HG02798 (cell line): ENCODE measurements around the gene ZNF69.
"Not testable (repeated sequence)": the region's sequence is repeated elsewhere in the genome, so short reads cannot be mapped to it uniquely, and the experiment has no call there.

Experiments used
- ATAC-seq: cut with Tn5 transposase; IDR thresholded peaks from one replicate; pipeline ENCODE4 v1.9.1; 2021; ENCODE audit warnings: mild to moderate bottlenecking; ENCODE audit not compliant: unreplicated experiment, poor library complexity

ZNF69 gene

DNA sequence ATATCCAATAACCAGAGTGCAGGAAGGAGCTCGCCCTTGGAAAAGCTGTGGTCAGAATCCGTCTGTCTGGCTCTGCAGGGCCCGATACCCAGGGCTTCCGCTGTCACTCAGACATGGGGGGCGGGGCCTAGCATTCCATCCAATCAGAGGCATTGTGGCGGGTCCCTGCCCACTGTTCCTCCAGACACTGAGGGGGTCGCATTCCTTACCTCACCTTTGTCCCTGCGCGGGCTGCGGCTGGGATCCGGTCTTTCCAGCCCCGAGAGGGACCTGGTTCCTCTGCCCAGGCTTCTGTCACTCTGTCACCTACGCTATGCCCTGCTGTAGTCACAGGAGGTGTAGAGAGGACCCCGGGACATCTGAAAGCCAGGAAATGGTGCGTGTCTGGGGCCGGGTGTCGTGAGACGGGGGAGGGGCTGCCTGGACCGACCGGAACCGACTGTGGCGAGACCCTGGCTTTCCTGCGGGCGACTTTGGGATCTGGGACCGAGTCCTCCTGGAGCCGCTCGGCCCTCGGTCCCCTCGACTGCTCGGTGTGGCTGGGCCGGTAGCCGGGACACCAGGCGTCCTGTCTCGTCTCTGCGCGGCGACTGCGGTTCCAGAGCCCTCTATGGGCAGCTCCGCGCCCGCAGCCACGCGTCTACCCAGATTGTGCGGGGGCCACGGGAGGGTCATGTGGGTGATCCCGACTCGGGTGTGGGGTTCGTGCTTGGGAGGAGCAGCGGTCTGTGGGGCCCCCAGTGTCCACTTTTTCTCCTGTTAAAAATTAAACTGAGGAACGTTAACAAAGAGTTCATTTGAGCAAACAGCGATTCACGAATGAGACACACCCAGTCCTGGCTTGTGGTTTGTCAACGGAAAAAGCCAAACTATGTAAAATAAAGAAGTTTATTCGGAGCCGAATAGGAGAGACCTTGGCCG lies at the start of gene ZNF69:
TSS of gene ZNF69 (plus strand) at position 172 of the 921 bp plus-strand sequence. CDS start at position 314, 142 bp downstream.
- ATAC-seq, result peak; percentile 73

DNA sequence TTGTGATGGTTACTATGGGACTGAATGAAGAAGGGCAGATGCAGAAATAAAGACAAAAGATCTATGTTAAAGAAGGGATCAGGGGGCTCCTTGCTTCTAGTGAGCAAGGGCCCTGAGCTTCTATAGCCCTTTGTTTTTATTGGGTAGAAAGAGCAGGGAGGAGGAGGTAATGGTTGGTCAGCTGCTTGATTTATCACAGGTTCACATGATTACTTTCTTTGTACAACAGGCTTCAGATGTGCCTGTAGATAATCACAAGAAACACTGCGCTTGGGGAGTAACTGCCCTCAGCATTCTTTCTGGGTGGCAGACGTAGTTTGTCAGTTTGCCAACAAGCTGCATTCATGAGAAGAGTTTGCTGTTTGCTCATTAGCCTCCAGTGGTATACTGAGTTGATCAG lies 43.9 kb upstream of the ZNF69 start:
- ATAC-seq, result no peak

DNA sequence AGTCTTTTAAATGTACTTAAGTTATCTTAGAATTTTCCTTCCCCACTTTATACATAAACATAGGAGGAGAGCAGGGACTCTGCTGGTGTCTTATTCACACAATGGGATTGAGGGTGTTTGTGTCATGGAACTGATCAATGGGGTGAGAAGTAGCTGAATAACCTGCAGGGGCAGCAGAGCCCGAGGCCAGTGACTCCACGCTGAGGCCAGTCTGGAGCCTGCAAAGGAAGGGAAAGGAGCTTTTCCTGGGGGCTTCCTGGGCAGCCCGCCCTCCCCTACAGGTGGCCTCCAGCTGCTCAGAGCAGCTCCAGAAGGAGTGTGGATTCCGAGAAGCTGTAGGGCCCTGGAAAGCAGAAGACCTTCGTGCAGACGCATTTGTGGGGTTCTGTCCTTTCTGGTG lies 40.0 kb upstream of the ZNF69 start:
- not testable (repeated sequence) for ATAC-seq

DNA sequence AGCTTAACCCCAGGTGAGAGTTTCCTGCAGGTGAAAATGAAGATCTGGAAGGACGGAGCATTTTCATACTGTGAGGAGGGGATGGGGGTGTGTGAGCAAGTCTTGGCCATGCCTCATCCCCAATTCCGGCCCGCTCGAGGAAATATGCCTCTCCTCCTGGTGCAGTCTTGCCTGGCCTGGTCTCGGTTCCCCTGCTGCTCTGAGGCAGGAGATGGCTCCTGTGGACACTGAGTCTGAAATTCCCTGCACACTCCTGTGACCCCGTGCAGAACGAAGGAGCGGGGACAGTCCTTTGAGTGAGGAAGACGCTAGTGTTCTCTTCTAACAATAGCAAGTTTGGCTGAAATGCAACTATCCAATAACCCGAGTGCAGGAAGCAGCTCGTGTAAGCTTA lies 39.4 kb upstream of the ZNF69 start:
- ATAC-seq, result no peak

DNA sequence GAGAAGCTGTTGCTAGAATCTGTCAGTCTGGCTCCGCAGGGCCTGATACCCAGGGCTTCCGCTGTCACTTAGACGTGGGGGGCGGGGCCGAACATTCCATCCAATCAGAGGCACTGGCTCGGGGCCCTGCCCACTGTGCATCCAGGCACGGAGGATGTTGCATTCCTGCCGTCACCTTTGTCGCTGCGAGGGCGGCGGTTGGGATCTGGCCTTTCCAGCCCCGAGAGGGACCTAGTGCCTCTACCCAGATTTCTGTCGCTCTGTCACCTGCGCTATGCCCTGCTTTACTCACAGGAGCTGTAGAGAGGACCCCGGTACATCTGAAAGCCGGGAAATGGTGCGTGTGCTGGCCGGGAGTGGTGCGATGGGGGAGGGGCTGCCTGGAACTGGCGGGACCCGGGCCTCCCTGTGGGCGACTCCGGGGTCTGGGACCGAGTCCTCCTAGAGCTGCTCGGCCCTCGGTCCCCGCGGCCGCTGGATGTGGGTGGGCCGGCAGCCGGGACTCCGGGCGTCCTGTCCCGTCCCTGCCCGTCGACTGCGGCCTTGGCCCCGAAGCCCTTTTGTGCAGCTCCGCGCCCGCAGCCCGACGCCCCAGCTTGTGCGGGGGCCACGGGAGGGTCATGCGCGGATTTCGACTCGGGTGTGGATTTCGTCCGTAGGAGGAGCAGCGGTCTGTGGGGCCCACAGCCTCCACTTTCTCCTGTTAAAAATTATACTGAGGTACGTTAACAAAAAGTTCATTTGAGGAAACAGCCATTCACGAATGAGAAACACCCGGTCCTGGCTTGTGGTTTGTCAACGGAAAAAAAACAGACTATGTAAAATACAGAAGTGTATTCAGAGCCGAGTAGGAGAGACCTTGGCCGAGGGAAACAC lies 38.8 kb upstream of the ZNF69 start, which contains the start of gene ZNF439:
TSS of gene ZNF439 (plus strand) at position 133 of the 876 bp plus-strand sequence. CDS start at position 275, 142 bp downstream.
- ATAC-seq, result peak; percentile 86

DNA sequence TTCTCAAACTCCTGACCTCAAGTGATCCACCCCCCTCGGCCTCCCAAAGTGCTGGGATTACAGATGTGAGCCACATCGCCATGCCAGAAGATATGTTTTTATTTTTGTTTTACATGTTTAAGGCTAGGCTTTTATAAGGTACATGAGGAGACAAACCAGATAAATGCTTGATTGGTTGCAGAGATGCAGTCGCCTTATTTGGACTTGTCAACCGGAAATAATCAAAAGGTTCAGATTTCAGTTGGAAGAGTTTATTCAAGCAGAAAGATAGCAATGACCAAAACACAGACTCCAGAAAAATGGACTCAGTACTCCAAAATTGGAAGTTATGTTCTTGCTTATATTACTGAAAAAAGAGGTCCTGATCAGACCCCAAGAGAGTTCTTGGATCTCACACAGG lies 37.3 kb upstream of the ZNF69 start:
- ATAC-seq, result not testable (repeated sequence)

DNA sequence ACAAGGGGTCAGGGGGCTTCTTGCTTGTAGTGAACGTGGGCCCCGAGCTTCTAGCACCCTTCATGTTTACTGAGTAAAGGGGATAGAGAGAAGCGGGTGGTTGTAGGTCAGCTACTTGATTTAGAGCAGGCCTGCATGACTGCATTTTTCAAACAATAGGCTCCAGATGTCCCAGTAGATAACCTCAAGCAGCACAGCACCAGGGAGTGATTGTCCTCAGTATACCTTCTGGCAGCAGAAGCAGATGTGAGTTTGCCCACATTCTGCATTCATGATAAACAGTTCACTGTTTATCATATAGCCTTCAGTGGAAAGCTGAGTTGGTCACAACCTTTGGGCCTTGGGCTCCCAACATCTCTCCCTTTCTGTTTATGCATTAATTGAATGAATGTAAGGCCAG lies 34.2 kb upstream of the ZNF69 start:
- ATAC-seq, result no peak

DNA sequence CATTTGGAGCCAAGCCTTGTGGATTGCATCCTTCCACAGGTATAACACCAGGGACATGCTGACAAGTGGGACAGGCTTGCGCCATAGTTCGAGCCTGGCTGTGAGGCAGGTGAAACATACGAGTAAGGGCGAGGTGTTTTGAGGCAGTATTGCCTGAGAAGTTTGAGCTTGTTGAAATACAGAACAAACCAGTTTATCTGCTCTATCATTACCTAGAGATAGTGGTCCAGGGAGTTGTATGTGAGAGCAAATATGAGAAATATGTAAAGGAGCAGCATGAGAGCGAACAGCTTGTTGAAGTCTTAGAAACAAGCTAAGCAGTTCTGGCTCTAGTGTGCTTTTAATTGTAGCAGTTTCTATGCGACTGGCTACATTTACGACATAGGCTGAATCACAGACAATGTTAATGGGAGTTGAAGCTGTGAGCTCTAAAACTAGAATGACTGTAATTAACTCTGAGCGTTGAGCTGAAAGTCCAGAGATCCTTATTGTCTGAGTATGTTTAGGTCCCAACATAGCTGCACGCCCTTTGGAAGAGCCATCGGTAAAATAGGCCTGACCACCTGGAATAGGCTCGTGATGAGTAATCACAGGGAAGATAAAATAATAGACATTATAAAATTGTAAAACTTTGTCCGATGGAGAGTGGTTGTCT lies 30.9 kb upstream of the ZNF69 start:
- ATAC-seq, result no peak

DNA sequence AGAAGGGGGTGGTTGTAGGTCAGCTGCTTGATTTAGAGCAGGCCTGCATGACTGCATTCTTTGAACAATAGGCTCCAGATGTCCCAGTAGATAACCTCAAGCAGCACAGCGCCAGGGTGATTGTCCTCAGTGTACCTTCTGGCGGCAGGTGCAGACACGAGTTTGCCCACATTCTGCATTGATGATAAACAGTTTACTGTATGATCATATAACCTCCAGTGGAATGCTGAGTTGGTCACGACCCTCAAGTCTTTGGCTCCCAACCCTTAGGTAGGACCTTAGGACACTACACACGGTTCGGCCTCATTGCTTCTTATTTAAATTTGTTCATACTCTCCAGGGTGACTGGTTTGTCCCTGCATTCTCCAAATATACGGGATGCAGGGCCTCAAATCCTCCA lies 26.9 kb upstream of the ZNF69 start:
- ATAC-seq, result no peak

DNA sequence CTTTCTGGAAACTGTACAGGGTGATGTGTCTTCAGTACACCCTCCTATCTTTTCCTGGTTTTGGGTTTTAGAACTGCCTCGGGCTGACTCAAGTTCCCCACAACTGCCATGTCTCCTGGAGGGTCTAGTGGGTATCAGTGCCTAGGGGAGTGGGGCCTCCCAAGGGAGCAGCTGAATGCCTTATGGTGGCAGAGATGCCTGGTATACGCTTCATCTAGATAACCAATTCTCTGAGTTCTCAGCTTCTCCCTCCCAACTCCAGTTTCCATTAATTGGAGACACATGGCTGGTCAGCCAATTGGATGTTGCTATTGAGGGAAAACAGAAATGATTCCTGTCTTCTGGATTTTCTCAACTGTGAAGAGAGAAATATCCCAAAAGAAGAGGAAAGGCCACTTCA lies 26.3 kb upstream of the ZNF69 start:
- no peak for ATAC-seq

DNA sequence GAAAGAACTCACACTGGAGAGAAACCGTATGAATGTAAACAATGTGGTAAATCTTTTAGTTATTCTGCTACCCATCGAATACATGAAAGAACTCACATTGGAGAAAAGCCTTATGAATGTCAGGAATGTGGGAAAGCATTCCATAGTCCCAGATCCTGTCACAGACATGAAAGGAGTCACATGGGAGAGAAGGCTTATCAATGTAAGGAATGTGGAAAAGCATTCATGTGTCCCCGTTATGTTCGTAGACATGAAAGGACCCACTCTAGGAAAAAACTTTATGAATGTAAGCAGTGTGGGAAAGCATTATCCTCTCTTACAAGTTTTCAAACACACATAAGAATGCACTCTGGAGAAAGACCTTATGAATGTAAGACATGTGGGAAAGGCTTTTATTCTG lies 19.8 kb upstream of the ZNF69 start:
- ATAC-seq, result not testable (repeated sequence)

DNA sequence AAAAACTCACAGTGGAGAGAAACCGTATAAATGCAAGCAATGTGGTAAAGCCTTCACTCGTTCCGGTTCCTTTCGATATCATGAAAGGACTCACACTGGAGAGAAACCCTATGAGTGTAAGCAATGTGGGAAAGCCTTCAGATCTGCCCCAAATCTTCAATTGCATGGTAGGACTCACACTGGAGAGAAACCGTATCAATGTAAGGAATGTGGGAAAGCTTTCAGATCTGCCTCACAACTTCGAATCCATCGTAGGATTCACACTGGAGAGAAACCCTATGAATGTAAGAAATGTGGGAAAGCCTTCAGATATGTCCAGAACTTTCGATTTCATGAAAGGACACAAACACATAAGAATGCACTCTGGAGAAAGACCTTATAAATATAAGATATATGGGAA lies 19.4 kb upstream of the ZNF69 start:
- no peak for ATAC-seq

DNA sequence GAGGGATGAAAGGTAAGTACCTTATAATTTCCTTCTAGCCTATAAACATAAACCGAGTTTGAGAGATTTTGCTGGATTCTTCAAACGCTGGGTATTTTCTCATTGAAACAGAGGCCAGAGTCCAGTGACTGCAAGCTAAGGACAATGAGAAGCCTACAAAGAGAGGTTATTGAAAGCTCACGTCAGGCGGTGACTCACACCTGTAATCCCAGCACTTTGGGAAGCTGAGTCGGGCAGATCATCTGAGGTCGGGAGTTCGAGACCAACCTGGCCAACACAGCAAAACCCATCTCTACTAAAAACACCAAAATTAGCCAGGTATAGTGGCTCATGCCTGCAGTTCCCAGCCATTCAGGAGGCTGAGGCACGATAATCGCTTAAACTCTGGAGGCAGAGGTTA lies 15.0 kb upstream of the ZNF69 start:
- no peak for ATAC-seq

DNA sequence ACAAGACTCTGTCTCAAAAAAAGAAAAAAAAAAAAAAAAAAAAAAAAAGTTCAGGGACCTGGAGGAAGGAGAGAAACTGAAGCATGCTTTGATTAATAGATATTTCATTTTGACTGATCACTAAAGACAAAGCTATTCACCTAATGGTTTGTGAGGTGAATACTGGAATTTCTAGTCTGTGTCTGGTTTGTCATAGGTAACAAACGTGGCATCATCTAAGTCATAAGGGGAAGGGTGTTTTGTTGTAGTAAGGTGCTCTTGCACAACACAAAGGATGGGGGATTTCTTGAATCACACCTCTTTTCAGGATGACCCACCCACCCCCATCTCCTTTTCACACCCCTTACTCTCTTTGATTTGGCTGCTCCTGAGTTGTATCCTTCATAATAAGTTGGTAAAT lies 13.8 kb upstream of the ZNF69 start:
- ATAC-seq, result no peak

DNA sequence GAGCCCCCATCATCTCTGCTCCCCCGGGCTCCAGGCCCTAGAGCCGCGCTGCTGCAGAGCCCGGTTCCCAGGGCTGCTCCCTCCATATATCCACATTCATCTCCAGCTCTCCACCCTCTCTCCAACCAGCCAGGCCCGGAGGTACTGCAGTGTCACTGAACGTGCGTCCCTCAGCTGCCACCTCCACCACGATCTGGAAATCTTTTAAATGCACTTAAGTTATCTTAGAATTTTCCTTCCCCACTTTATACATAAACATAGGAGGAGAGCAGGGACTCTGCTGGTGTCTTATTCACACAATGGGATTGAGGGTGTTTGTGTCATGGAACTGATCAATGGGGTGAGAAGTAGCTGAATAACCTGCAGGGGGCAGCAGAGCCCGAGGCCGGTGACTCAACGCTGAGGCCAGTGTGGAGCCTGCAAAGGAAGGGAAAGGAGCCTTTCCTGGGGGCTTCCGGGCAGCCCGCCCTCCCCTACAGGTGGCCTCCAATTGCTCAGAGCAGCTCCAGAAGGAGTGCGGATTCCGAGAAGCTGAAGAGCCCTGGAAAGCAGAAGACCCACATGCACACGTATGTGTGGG lies 7.8 kb upstream of the ZNF69 start:
- not testable (repeated sequence) for ATAC-seq

DNA sequence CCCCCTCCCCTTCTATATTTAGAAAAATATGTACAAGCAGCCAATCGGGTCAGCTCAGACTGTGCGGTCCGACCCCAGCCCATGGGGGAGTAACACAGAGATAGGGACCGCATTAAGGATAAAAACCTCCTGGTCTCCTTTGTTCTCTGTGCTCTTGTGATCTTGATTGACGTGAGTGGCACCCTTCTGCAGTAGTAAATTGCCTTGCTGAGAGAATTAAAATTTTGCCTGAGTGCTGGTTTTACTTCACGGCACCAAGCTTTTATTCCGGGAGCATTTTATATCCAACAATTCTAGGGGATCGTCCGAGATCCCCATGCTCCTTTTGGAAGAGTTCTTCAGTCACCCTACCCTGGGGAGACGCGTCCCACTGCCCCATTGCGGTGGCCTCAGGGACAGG lies 7.0 kb upstream of the ZNF69 start:
- no peak for ATAC-seq

DNA sequence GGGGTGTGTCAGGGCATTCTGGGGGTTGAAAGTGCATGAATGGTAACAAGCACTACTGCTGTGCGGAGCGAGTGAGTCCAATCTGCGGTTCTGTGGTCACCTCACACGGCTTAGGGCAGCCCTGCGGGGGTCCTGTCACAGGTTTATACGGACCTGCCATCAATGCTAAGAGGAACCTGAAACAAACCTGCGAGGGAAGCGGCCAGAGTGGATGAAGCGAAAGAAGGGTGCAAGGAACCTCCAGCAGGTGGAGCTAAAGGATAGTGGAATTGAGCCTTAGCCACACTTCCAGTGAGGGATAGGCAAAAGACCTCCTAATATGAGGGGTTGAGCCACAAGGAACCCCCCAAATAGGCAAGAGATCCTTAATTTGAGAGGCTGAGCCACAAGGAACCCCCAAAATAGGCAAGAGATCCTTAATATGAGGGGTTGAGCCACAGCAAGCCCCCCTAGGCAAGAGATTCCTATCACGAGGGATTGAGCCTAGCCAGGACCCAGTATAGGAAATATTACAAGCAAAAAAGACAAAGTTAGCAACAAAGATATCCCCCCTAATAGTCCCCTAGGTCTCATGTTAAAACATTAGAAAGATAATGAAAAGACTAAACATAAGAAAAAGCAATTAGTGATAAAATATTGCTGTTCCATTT lies 6.3 kb upstream of the ZNF69 start:
- no peak for ATAC-seq

DNA sequence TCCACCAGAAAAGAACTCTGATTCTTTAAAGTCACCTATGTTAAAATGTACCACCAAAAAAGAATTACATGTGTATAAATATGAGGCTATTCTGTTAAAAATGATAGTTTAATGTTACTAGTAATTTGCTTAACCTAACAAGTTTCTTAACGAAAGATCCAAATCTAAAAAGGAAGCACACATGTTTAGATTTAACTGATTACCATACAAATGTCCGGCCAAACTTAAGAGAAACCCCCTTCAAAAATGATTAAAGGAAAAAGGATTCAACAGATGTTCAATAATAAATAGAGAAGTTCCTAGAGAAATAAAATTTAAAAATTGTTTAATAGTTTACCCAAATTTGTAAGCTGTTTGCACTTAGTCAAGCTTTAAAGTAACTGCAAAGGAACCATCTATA lies 5.0 kb upstream of the ZNF69 start:
- no peak for ATAC-seq

DNA sequence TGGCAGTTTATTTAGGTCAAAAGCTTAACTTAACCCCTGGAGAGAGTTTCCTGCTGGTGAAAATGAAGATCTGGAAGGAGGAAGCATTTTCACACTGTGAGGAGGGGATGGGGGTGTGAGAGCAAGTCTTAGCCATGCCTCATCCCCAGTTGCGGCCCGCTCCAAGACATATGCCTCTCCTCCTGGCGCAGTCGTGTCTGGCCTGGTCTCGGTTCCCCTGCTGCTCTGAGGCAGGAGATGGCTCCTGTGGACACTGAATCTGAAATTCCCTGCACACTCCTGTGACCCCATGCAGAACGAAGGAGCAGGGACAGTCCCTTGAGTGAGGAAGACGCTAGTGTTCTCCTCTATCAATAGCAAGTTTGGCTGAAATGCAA lies 360 bp upstream of the ZNF69 start:
- no peak for ATAC-seq

DNA sequence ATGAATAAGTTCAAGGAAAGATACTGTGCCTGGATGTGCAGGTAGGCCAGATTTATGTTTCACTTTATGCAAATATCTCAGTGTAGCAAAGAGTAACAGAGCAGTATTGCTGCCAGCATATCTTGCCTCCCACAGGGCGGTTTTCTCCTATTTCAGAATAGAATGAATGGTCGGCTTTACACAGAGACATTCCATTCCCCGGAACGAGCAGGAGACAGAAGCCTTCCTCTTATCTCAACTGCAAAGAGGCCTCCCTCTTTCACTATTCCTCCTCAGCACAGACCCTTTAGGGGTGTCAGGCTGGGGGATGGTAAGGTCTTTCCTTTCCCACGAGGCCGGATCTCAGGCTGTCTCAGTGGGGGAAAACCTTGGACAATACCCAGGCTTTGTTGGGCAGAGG lies 2.3 kb downstream of the ZNF69 start:
- not testable (repeated sequence) for ATAC-seq
